Measurements from ENCODE around the gene CCDC141. TPM values are rescaled to one million over a fixed set of nuclear protein-coding genes. Genes with fewer than 3 reads are reported as not detected.
"Not testable (repeated sequence)": the region's sequence is repeated elsewhere in the genome, so short reads cannot be mapped to it uniquely, and the experiment has no call there.

CCDC141 gene, protein sequence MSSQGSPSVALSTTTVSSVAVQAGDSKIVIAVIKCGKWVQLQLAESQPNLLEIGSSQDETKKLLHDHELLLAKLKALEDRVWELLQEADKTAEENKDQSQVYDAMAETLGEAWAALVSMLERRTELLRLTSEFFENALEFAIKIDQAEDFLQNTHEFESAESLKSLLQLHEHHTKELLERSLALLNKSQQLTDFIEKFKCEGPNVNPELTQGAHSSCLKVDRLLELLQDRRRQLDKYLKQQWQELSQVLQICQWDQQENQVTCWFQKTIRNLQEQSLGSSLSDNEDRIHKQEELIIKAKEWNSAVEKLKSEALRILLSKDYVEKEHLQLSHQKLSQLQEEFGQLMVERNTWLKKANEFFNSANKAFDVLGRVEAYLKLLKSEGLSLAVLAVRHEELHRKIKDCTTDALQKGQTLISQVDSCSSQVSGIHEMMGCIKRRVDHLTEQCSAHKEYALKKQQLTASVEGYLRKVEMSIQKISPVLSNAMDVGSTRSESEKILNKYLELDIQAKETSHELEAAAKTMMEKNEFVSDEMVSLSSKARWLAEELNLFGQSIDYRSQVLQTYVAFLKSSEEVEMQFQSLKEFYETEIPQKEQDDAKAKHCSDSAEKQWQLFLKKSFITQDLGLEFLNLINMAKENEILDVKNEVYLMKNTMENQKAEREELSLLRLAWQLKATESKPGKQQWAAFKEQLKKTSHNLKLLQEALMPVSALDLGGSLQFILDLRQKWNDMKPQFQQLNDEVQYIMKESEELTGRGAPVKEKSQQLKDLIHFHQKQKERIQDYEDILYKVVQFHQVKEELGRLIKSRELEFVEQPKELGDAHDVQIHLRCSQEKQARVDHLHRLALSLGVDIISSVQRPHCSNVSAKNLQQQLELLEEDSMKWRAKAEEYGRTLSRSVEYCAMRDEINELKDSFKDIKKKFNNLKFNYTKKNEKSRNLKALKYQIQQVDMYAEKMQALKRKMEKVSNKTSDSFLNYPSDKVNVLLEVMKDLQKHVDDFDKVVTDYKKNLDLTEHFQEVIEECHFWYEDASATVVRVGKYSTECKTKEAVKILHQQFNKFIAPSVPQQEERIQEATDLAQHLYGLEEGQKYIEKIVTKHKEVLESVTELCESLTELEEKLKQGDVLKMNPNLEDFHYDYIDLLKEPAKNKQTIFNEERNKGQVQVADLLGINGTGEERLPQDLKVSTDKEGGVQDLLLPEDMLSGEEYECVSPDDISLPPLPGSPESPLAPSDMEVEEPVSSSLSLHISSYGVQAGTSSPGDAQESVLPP (N-terminal part only)
- 1.0 to 1.2 TPM (median 1.1 TPM) in 3 replicates for total RNA-seq

DNA sequence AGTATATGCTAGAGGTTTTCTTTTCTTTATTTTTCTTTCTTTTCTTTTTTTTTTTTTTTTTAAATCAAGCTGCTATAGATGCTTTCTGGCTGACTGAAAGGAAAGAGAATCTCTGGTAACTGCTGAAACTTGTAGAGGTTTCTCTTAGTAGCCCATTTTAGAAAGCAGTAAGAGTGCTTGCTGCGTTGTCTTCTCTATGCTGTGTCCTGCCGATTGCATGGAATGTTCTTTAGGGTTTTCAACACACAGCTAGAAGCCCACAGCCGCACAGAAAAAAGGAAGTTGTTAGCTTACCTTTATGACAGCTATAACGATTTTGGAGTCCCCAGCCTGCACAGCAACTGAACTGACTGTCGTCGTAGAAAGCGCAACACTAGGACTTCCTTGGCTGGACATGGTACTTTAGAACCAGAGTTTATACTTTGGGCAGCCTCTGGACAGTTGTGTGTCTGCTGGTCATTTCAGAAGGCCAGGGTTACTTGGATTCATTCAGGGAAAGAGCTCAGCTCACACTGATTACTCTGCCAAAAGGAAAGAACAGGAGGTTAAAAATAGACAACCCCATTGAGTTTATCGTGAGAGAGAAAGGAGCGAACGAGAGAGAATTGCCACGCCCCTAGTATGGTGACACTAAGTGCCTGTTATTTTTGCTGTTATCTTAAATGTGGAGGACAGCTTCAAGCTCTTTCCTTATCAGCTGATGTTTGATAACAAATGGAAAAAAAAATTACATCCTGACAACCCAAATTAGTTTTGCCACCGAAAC, at the start of gene CCDC141:
Gene CCDC141, minus strand, starts transcription at position 592 of the 766 bp plus-strand sequence. Its CDS starts 196 bp downstream, at position 396.
- Mint-ChIP-seq H3K27ac (peak within 1 kb of the TSS; percentile 83), H3K4me1 (peaks cover 39% of the 10 kb centered on the region), H3K9me3 (peaks cover under 1% of the 10 kb centered on the region), H3K27me3 (ENCODE audit: low read depth) (no peaks in the 10 kb centered on the region), H3K4me3 (peak within 1 kb of the TSS; percentile 35), H3K36me3 (no peaks in the 10 kb centered on the region)
- no peak for DNase-seq (ENCODE audit: low spot score in 2 of 2, unreplicated experiment in 2 of 2)
- TF ChIP-seq, protein P1, sequence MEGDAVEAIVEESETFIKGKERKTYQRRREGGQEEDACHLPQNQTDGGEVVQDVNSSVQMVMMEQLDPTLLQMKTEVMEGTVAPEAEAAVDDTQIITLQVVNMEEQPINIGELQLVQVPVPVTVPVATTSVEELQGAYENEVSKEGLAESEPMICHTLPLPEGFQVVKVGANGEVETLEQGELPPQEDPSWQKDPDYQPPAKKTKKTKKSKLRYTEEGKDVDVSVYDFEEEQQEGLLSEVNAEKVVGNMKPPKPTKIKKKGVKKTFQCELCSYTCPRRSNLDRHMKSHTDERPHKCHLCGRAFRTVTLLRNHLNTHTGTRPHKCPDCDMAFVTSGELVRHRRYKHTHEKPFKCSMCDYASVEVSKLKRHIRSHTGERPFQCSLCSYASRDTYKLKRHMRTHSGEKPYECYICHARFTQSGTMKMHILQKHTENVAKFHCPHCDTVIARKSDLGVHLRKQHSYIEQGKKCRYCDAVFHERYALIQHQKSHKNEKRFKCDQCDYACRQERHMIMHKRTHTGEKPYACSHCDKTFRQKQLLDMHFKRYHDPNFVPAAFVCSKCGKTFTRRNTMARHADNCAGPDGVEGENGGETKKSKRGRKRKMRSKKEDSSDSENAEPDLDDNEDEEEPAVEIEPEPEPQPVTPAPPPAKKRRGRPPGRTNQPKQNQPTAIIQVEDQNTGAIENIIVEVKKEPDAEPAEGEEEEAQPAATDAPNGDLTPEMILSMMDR (IDR thresholded peaks at IDR 0.05; ENCODE audit: unreplicated experiment): no peak

DNA sequence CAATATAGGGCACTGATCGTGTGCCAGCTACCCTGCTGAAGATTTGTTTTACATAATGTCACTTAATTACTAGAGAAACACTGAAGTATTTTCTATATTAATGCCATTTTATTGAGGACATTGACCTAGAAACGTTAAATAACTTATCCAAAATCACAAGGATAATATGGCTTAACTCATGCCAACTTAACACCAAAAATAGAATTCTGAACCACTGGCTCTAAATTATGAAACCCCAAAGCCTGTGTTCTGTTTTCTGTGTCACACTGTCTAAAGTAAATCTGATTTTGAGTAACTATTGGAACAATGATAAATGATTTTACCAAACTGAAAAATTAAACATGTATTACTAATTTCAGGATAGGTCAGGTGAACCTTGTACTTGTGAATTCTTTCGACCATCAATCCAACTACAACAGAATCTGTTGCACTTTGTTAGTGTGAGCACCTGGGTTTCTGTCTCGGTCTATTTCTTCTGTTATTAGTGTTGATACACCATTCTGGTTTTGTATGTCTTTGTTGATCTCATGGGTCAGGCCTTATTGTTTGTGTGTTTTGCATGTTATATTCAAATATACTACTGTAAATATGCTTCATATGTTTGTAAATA, 48.2 kb upstream of the CCDC141 start:
- Mint-ChIP-seq H3K27ac (no peak overlapping the region), H3K36me3 (no peaks in the 10 kb centered on the region), H3K4me3 (no peak overlapping the region), H3K4me1 (no peaks in the 10 kb centered on the region), H3K27me3 (ENCODE audit: low read depth) (no peaks in the 10 kb centered on the region), H3K9me3 (peaks cover 9% of the 10 kb centered on the region)
- TF ChIP-seq, protein P1 (IDR thresholded peaks at IDR 0.05; ENCODE audit: unreplicated experiment): no peak
- DNase-seq (ENCODE audit: low spot score in 2 of 2, unreplicated experiment in 2 of 2): no peak

DNA sequence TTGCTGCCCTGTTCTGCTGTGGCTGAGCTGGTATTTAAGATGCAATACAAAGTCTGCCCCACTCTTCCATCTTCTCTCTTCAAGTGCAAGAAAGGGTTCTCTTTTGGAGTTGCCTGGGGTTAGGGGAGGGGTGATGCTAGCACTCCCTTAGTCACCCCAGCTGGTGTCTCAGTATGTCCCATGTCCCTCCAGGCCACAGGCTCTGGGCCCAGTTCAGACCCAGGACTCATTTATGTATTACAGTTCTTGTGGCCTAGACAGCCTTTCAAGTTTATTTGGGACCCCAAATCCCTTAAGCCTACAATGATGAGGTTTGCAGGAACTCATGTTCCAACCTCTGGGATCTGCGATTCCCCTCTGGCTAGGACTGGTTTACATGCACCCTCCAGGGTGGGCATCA, 47.2 kb upstream of the CCDC141 start:
- peaks cover 9% of the 10 kb centered on the region for H3K9me3 Mint-ChIP-seq
- TF ChIP-seq, protein P1 (IDR thresholded peaks at IDR 0.05; ENCODE audit: unreplicated experiment): no peak
- no peaks in the 10 kb centered on the region for H3K4me1 Mint-ChIP-seq
- no peaks in the 10 kb centered on the region for H3K27me3 Mint-ChIP-seq (ENCODE audit: low read depth)
- no peaks in the 10 kb centered on the region for H3K36me3 Mint-ChIP-seq
- DNase-seq (ENCODE audit: low spot score in 2 of 2, unreplicated experiment in 2 of 2): no peak
- H3K27ac Mint-ChIP-seq: no peak overlapping the region
- H3K4me3 Mint-ChIP-seq: no peak overlapping the region

DNA sequence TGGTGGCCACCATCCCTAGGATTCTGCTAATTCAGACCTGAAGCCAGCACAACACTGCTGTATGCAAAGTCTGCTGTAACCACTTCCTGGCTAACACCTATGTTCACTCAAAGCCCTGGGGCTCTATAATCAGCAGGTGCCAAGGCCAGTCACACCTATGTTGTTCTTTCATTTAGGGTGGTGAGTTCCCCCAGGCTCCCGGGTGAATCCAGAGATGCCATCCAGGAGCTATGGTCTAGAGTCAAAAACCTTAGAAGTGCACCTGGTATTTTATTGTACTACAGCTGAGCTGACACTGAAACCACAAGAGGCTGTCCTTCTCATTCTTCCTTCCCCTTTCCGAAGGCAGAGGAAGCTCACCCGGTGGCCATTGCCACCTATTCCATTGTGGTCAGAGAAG, 46.2 kb upstream of the CCDC141 start:
- H3K27me3 Mint-ChIP-seq (ENCODE audit: low read depth): no peaks in the 10 kb centered on the region
- H3K4me3 Mint-ChIP-seq: no peak overlapping the region
- no peaks in the 10 kb centered on the region for H3K4me1 Mint-ChIP-seq
- no peak overlapping the region for H3K27ac Mint-ChIP-seq
- H3K9me3 Mint-ChIP-seq: peaks cover 12% of the 10 kb centered on the region
- H3K36me3 Mint-ChIP-seq: peaks cover 1% of the 10 kb centered on the region
- TF ChIP-seq, protein P1 (IDR thresholded peaks at IDR 0.05; ENCODE audit: unreplicated experiment): no peak
- DNase-seq (ENCODE audit: low spot score in 2 of 2, unreplicated experiment in 2 of 2): no peak

DNA sequence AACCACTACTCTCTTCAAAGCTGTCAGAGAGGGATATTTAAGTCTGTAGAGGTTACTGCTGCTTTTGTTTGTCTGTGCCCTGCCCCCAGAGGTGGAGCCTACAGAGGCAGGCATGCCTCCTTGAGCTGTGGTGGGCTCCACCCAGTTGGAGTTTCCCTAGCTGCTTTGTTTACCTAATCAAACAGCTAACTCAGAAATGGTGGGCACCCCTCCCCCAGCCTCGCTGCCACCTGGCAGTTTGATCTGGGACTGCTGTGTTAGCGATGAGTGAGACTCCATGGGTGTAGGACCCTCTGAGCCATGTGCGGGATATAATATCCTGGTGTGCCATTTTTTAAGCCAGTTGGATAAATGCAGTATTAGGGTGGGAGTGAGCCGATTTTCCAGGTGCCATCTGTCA, 43.0 kb upstream of the CCDC141 start:
- H3K4me3 Mint-ChIP-seq; H3K27ac Mint-ChIP-seq; H3K36me3 Mint-ChIP-seq; H3K4me1 Mint-ChIP-seq; H3K27me3 Mint-ChIP-seq (ENCODE audit: low read depth); DNase-seq (ENCODE audit: low spot score in 2 of 2, unreplicated experiment in 2 of 2): not testable (repeated sequence)
- peaks cover 18% of the 10 kb centered on the region for H3K9me3 Mint-ChIP-seq

Data from mesothelial cell of epicardium (in vitro differentiated cells).